BE2C (cell line): Measurements from ENCODE around the gene COL4A4.
"Not testable (repeated sequence)": the region's sequence is repeated elsewhere in the genome, so short reads cannot be mapped to it uniquely, and the experiment has no call there.

ENCODE experiments used
- DNase-seq: peaks from one replicate; pipeline ENCODE4 v3.0.0-alpha.2; 2020
- H3K27me3 ChIP-seq: fragments of 250-450 bp; sonication (Bioruptor Pico); 2 replicates; pipeline ENCODE4 v1.5.1; 2020; ENCODE audit warnings: mild to moderate bottlenecking
- H3K36me3 ChIP-seq: fragments of 250-450 bp; sonication (Bioruptor Pico); 2 replicates; pipeline ENCODE4 v1.5.1; 2020; ENCODE audit warnings: mild to moderate bottlenecking
- H3K4me1 ChIP-seq: fragments of 250-450 bp; sonication (Bioruptor Pico); 2 replicates; pipeline ENCODE4 v1.5.1; 2020
- H3K4me3 ChIP-seq: 2 replicates; pipeline ENCODE4 v1.5.1; 2011; ENCODE audit warnings: low read depth, low read length
- H3K9me3 ChIP-seq: fragments of 250-450 bp; sonication (Bioruptor Pico); 2 replicates; pipeline ENCODE4 v1.5.1; 2020
- CTCF ChIP-seq: IDR thresholded peaks from 2 replicates; pipeline ENCODE4 v1.5.1; 2012; ENCODE audit warnings: mild to moderate bottlenecking, low read depth, low read length

Gene COL4A4

GRCh38 chr2:227099340-227099739 is 64.7 kb downstream of the COL4A4 start:
- no peaks in the 10 kb centered on the region for H3K27me3 ChIP-seq
- no peak for TF ChIP-seq CTCF
- H3K4me1 ChIP-seq = no peaks in the 10 kb centered on the region
- no peaks in the 10 kb centered on the region for H3K9me3 ChIP-seq
- H3K36me3 ChIP-seq = no peaks in the 10 kb centered on the region
- no peak for DNase-seq
- no peak overlapping the region for H3K4me3 ChIP-seq

- no peaks in the 10 kb centered on the region for H3K4me1 ChIP-seq
- no peak for DNase-seq
- H3K4me3 ChIP-seq = no peak overlapping the region
- no peaks in the 10 kb centered on the region for H3K36me3 ChIP-seq
- TF ChIP-seq CTCF = no peak
- H3K27me3 ChIP-seq = no peaks in the 10 kb centered on the region
- H3K9me3 ChIP-seq = no peaks in the 10 kb centered on the region
These were observed 65.9 kb downstream of the COL4A4 start for GRCh38 chr2:227098162-227098515.

- Histone ChIP-seq H3K4me1 (no peaks in the 10 kb centered on the region), H3K27me3 (no peaks in the 10 kb centered on the region; the same call in 1 of the 2 replicates), H3K9me3 (no peaks in the 10 kb centered on the region), H3K36me3 (no peaks in the 10 kb centered on the region), H3K4me3 (no peak overlapping the region)
- no peak for TF ChIP-seq CTCF
- no peak for DNase-seq
These were observed 66.4 kb downstream of the COL4A4 start for GRCh38 chr2:227097495-227098161.

- no peaks in the 10 kb centered on the region for H3K36me3 ChIP-seq
- no peak overlapping the region for H3K4me3 ChIP-seq
- TF ChIP-seq CTCF = no peak
- H3K27me3 ChIP-seq = no peaks in the 10 kb centered on the region; the same call in 1 of the 2 replicates
- no peak for DNase-seq
- H3K9me3 ChIP-seq = no peaks in the 10 kb centered on the region
- no peaks in the 10 kb centered on the region for H3K4me1 ChIP-seq
These were observed 68.7 kb downstream of the COL4A4 start for GRCh38 chr2:227095346-227095745.

GRCh38 chr2:227082286-227082685 is 81.7 kb downstream of the COL4A4 start:
- no peak for TF ChIP-seq CTCF
- no peaks in the 10 kb centered on the region for H3K9me3 ChIP-seq
- no peaks in the 10 kb centered on the region for H3K27me3 ChIP-seq
- DNase-seq = no peak
- H3K4me3 ChIP-seq = no peak overlapping the region
- no peaks in the 10 kb centered on the region for H3K36me3 ChIP-seq
- no peaks in the 10 kb centered on the region for H3K4me1 ChIP-seq

- H3K27me3 ChIP-seq = no peaks in the 10 kb centered on the region
- no peak for TF ChIP-seq CTCF
- H3K9me3 ChIP-seq = no peaks in the 10 kb centered on the region
- no peaks in the 10 kb centered on the region for H3K36me3 ChIP-seq
- no peak for DNase-seq
- no peak overlapping the region for H3K4me3 ChIP-seq
- no peaks in the 10 kb centered on the region for H3K4me1 ChIP-seq
These were observed 84.3 kb downstream of the COL4A4 start for GRCh38 chr2:227079726-227080125.

- H3K9me3 ChIP-seq, H3K36me3 ChIP-seq, DNase-seq, H3K27me3 ChIP-seq, H3K4me3 ChIP-seq, H3K4me1 ChIP-seq: not testable (repeated sequence)
These were observed 98.9 kb downstream of the COL4A4 start for GRCh38 chr2:227065065-227065464.
